Adrenal gland (tissue), 5 donors: ENCODE results near the gene UMPS.
"Not testable (repeated sequence)": the region's sequence is repeated elsewhere in the genome, so short reads cannot be mapped to it uniquely, and the experiment has no call there.

Source experiments
- CTCF ChIP-seq, 6 experiments: fragments of 450-650 bp in 4 of 6; fragments of 200-600 bp in 2 of 6; sonication (generic) in 1 of 6; IDR thresholded peaks; 1 replicate in 5 of 6; 2 replicates in 1 of 6; pipeline versions ENCODE4 v1.5.1 to v1.8.0; 2016 to 2021; ENCODE audit warnings: antibody characterized with exemption in 6 of 6, mild to moderate bottlenecking in 2 of 6, moderate library complexity in 1 of 6
- POLR2A ChIP-seq, 2 donors: fragments of 450-650 bp; IDR thresholded peaks; one replicate each; pipeline ENCODE4 v1.6.1; 2017; ENCODE audit warnings: antibody characterized with exemption in 2 of 2, mild to moderate bottlenecking in 2 of 2, moderate library complexity in 1 of 2
- donor health status: DM: no; HTN: no; CAD: no.

- TF ChIP-seq CTCF, POLR2A (IDR thresholded peaks at IDR 0.05): not testable (repeated sequence)
Observed at GRCh38 chr3:124707223-124707622, 23.0 kb upstream of the UMPS start.
